ENCODE results near the gene A1BG.

Gene A1BG

GRCh38 chr19:58395220-58395978, 42.1 kb upstream of the A1BG start, which contains the start of gene RNF225:
Gene RNF225 (plus strand): TSS chr19:58395656. CDS start chr19:58396090, 434 bp downstream.
- H3K4me3 ChIP-seq (ENCODE audit: low read length) = no peak within 1 kb of the TSS
- H3K4me1 ChIP-seq (ENCODE audit: control insufficient read depth, insufficient read depth, low read length) = peaks cover 14% of the 10 kb centered on the region
- no peaks in the 10 kb centered on the region for H3K9me3 ChIP-seq (ENCODE audit: control insufficient read depth, low read length)
- peaks cover 25% of the 10 kb centered on the region for H3K27me3 ChIP-seq (ENCODE audit: control insufficient read depth, insufficient read depth, low read length)
- H3K9ac ChIP-seq (ENCODE audit: low read length) = no peak within 1 kb of the TSS
- peaks cover 8% of the 10 kb centered on the region for H3K36me3 ChIP-seq (ENCODE audit: control insufficient read depth, insufficient read depth, low read length)

GRCh38 chr19:58394821-58395219, 41.5 kb upstream of the A1BG start:
- Histone ChIP-seq H3K9ac (ENCODE audit: low read length) (no peak overlapping the region), H3K36me3 (ENCODE audit: control insufficient read depth, insufficient read depth, low read length) (peaks cover 8% of the 10 kb centered on the region), H3K27me3 (ENCODE audit: control insufficient read depth, insufficient read depth, low read length) (peaks cover 25% of the 10 kb centered on the region), H3K4me1 (ENCODE audit: control insufficient read depth, insufficient read depth, low read length) (peaks cover 11% of the 10 kb centered on the region), H3K4me3 (ENCODE audit: low read length) (no peak overlapping the region), H3K9me3 (ENCODE audit: control insufficient read depth, low read length) (no peaks in the 10 kb centered on the region)

GRCh38 chr19:58393725-58394033, 40.4 kb upstream of the A1BG start:
- Histone ChIP-seq H3K9me3 (ENCODE audit: control insufficient read depth, low read length) (no peaks in the 10 kb centered on the region), H3K4me3 (ENCODE audit: low read length) (no peak overlapping the region), H3K36me3 (ENCODE audit: control insufficient read depth, insufficient read depth, low read length) (peaks cover 8% of the 10 kb centered on the region), H3K4me1 (ENCODE audit: control insufficient read depth, insufficient read depth, low read length) (peaks cover 11% of the 10 kb centered on the region), H3K9ac (ENCODE audit: low read length) (no peak overlapping the region), H3K27me3 (ENCODE audit: control insufficient read depth, insufficient read depth, low read length) (peaks cover 25% of the 10 kb centered on the region)

GRCh38 chr19:58392945-58393724, 39.8 kb upstream of the A1BG start:
- H3K27me3 ChIP-seq (ENCODE audit: control insufficient read depth, insufficient read depth, low read length) = peaks cover 24% of the 10 kb centered on the region
- no peak overlapping the region for H3K4me3 ChIP-seq (ENCODE audit: low read length)
- H3K9ac ChIP-seq (ENCODE audit: low read length) = no peak overlapping the region
- H3K9me3 ChIP-seq (ENCODE audit: control insufficient read depth, low read length) = no peaks in the 10 kb centered on the region
- peaks cover 8% of the 10 kb centered on the region for H3K36me3 ChIP-seq (ENCODE audit: control insufficient read depth, insufficient read depth, low read length)
- H3K4me1 ChIP-seq (ENCODE audit: control insufficient read depth, insufficient read depth, low read length) = peaks cover 12% of the 10 kb centered on the region

- Histone ChIP-seq H3K36me3 (ENCODE audit: control insufficient read depth, insufficient read depth, low read length) (peaks cover 6% of the 10 kb centered on the region), H3K4me1 (ENCODE audit: control insufficient read depth, insufficient read depth, low read length) (peaks cover 23% of the 10 kb centered on the region), H3K27me3 (ENCODE audit: control insufficient read depth, insufficient read depth, low read length) (no peaks in the 10 kb centered on the region), H3K4me3 (ENCODE audit: low read length) (peak overlapping the region; percentile 79), H3K9me3 (ENCODE audit: control insufficient read depth, low read length) (no peaks in the 10 kb centered on the region), H3K9ac (ENCODE audit: low read length) (no peak overlapping the region)
These were observed 34.9 kb upstream of the A1BG start for GRCh38 chr19:58388175-58388526.

- Histone ChIP-seq H3K4me1 (ENCODE audit: control insufficient read depth, insufficient read depth, low read length) (peaks cover 23% of the 10 kb centered on the region), H3K9ac (ENCODE audit: low read length) (peak overlapping the region; percentile 92), H3K9me3 (ENCODE audit: control insufficient read depth, low read length) (no peaks in the 10 kb centered on the region), H3K4me3 (ENCODE audit: low read length) (peak overlapping the region; percentile 79), H3K27me3 (ENCODE audit: control insufficient read depth, insufficient read depth, low read length) (no peaks in the 10 kb centered on the region), H3K36me3 (ENCODE audit: control insufficient read depth, insufficient read depth, low read length) (no peaks in the 10 kb centered on the region)
These were observed 34.3 kb upstream of the A1BG start for GRCh38 chr19:58387338-58388174.

GRCh38 chr19:58386576-58387337, 33.5 kb upstream of the A1BG start, which contains the start of gene RPS5:
Gene RPS5 (plus strand): TSS chr19:58387269. CDS start chr19:58388138, 869 bp downstream.
- peaks cover 31% of the 10 kb centered on the region for H3K4me1 ChIP-seq (ENCODE audit: control insufficient read depth, insufficient read depth, low read length)
- H3K9me3 ChIP-seq (ENCODE audit: control insufficient read depth, low read length) = no peaks in the 10 kb centered on the region
- no peaks in the 10 kb centered on the region for H3K36me3 ChIP-seq (ENCODE audit: control insufficient read depth, insufficient read depth, low read length)
- no peaks in the 10 kb centered on the region for H3K27me3 ChIP-seq (ENCODE audit: control insufficient read depth, insufficient read depth, low read length)
- peak within 1 kb of the TSS; percentile 79 for H3K4me3 ChIP-seq (ENCODE audit: low read length)
- peak within 1 kb of the TSS; percentile 92 for H3K9ac ChIP-seq (ENCODE audit: low read length)

GRCh38 chr19:58385891-58386575, 32.7 kb upstream of the A1BG start:
- H3K27me3 ChIP-seq (ENCODE audit: control insufficient read depth, insufficient read depth, low read length) = no peaks in the 10 kb centered on the region
- peak overlapping the region; percentile 79 for H3K4me3 ChIP-seq (ENCODE audit: low read length)
- peaks cover 34% of the 10 kb centered on the region for H3K4me1 ChIP-seq (ENCODE audit: control insufficient read depth, insufficient read depth, low read length)
- no peaks in the 10 kb centered on the region for H3K36me3 ChIP-seq (ENCODE audit: control insufficient read depth, insufficient read depth, low read length)
- peak overlapping the region; percentile 92 for H3K9ac ChIP-seq (ENCODE audit: low read length)
- H3K9me3 ChIP-seq (ENCODE audit: control insufficient read depth, low read length) = no peaks in the 10 kb centered on the region

- Histone ChIP-seq H3K36me3 (ENCODE audit: control insufficient read depth, insufficient read depth, low read length) (no peaks in the 10 kb centered on the region), H3K27me3 (ENCODE audit: control insufficient read depth, insufficient read depth, low read length) (no peaks in the 10 kb centered on the region), H3K9me3 (ENCODE audit: control insufficient read depth, low read length) (no peaks in the 10 kb centered on the region), H3K9ac (ENCODE audit: low read length) (peak overlapping the region; percentile 92), H3K4me1 (ENCODE audit: control insufficient read depth, insufficient read depth, low read length) (peaks cover 34% of the 10 kb centered on the region), H3K4me3 (ENCODE audit: low read length) (peak overlapping the region; percentile 79)
These were observed 32.1 kb upstream of the A1BG start for GRCh38 chr19:58385313-58385890.

- Histone ChIP-seq H3K4me1 (ENCODE audit: control insufficient read depth, insufficient read depth, low read length) (peaks cover 37% of the 10 kb centered on the region), H3K9ac (ENCODE audit: low read length) (no peak overlapping the region)
These were observed 29.8 kb upstream of the A1BG start for GRCh38 chr19:58382997-58383603.

More at GRCh38 chr19:58382997-58383603, 29.8 kb upstream of the A1BG start:
- no peaks in the 10 kb centered on the region for H3K9me3 ChIP-seq (ENCODE audit: control insufficient read depth, low read length)
- no peaks in the 10 kb centered on the region for H3K27me3 ChIP-seq (ENCODE audit: control insufficient read depth, insufficient read depth, low read length)
- H3K36me3 ChIP-seq (ENCODE audit: control insufficient read depth, insufficient read depth, low read length) = no peaks in the 10 kb centered on the region
- no peak overlapping the region for H3K4me3 ChIP-seq (ENCODE audit: low read length)

Data from mucosa of stomach (tissue), 1 donor.